Stimulated activated CD4-positive, alpha-beta T cell treated with anti-CD3 and anti-CD28 coated beads, Interleukin-1b, Interleukin-23, amount 100 ng/mL, for 24 hours (primary cell): Measurements from ENCODE around the gene SENP2.
"Not testable (repeated sequence)": the region's sequence is repeated elsewhere in the genome, so short reads cannot be mapped to it uniquely, and the experiment has no call there.

Source experiments
- DNase-seq, 4 experiments: peaks; one replicate each; pipeline ENCODE4 v3.0.0-alpha.2; 2020; ENCODE audit warnings: low read depth in 4 of 4, low spot score in 1 of 4

The SENP2 gene

GRCh38 chr3:185585518-185585858 is 607 bp upstream of the SENP2 start:
- no peak for DNase-seq

- no peak for DNase-seq
Observed at GRCh38 chr3:185586686-185587039, 568 bp downstream of the SENP2 start.

- DNase-seq: no peak
Observed at GRCh38 chr3:185594073-185594472, 8.0 kb downstream of the SENP2 start.

- DNase-seq: no peak
Observed at GRCh38 chr3:185595526-185595925, 9.4 kb downstream of the SENP2 start.

GRCh38 chr3:185605566-185605965 is 19.5 kb downstream of the SENP2 start:
- no peak for DNase-seq

GRCh38 chr3:185606196-185606595 is 20.1 kb downstream of the SENP2 start:
- DNase-seq: no peak

GRCh38 chr3:185613016-185613415 is 26.9 kb downstream of the SENP2 start:
- no peak for DNase-seq

GRCh38 chr3:185623939-185624665 is 38.0 kb downstream of the SENP2 start:
- no peak for DNase-seq

GRCh38 chr3:185625784-185626183 is 39.7 kb downstream of the SENP2 start:
- DNase-seq: no peak

GRCh38 chr3:185629554-185630181 is 43.6 kb downstream of the SENP2 start:
- DNase-seq: no peak

GRCh38 chr3:185630182-185630622 is 44.1 kb downstream of the SENP2 start:
- DNase-seq: no peak

GRCh38 chr3:185631108-185631507 is 45.0 kb downstream of the SENP2 start:
- DNase-seq: no peak

- DNase-seq: no peak
Observed at GRCh38 chr3:185631508-185632206, 45.6 kb downstream of the SENP2 start.

GRCh38 chr3:185632996-185633395 is 46.9 kb downstream of the SENP2 start:
- DNase-seq: no peak

GRCh38 chr3:185637388-185637787 is 51.3 kb downstream of the SENP2 start:
- DNase-seq: no peak

GRCh38 chr3:185638651-185639050 is 52.6 kb downstream of the SENP2 start:
- not testable (repeated sequence) for DNase-seq

- no peak for DNase-seq
Observed at GRCh38 chr3:185639632-185640206, 53.6 kb downstream of the SENP2 start.

- DNase-seq: no peak
Observed at GRCh38 chr3:185640308-185640707, 54.2 kb downstream of the SENP2 start.

GRCh38 chr3:185645191-185645590 is 59.1 kb downstream of the SENP2 start:
- not testable (repeated sequence) for DNase-seq

- DNase-seq: no peak
Observed at GRCh38 chr3:185645596-185646381, 59.7 kb downstream of the SENP2 start.
